Tibial nerve (tissue), 4 donors: Measurements from ENCODE around the gene HTR1A.

Source experiments
- EP300 ChIP-seq, 2 donors: sonication (generic); formaldehyde crosslinking; IDR thresholded peaks; one replicate each; pipeline ENCODE4 v1.6.1; 2017; ENCODE audit warnings: antibody characterized with exemption in 2 of 2, mild to moderate bottlenecking in 1 of 2
- POLR2A ChIP-seq, 2 donors: fragments of 450-650 bp; IDR thresholded peaks; one replicate each; pipeline ENCODE4 v1.6.1; 2017; ENCODE audit warnings: antibody characterized with exemption in 2 of 2, mild to moderate bottlenecking in 2 of 2, moderate library complexity in 2 of 2
- TF ChIP-seq, protein P1 (sequence below), 5 experiments: fragments of 200-600 bp in 3 of 5; fragments of 450-650 bp in 2 of 5; sonication (generic) in 3 of 5; IDR thresholded peaks; one replicate each; pipeline ENCODE4 v1.5.1; 2016 to 2019; ENCODE audit warnings: antibody characterized with exemption in 5 of 5, mild to moderate bottlenecking in 3 of 5, moderate library complexity in 2 of 5

DNA sequence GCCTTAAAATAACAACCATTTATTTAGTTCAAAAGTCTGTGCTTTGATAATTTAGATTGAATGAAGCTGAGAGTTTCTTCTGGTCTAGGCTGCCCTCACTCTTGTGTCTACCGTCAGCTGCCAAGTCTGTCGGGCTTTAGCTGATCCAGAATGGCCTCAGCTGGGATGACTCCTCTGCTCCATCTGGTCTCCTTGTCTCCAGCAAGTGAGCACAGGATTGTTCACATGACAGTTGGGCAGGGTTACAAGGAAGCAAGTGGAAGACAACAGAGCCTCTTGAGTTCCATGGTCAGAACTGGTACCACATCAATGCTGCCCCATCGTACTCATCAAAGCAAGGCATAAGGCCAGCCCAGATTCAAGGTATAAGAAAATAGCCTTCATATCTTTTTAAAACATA is 9.0 kb downstream of the HTR1A start:
- TF ChIP-seq, protein P1, sequence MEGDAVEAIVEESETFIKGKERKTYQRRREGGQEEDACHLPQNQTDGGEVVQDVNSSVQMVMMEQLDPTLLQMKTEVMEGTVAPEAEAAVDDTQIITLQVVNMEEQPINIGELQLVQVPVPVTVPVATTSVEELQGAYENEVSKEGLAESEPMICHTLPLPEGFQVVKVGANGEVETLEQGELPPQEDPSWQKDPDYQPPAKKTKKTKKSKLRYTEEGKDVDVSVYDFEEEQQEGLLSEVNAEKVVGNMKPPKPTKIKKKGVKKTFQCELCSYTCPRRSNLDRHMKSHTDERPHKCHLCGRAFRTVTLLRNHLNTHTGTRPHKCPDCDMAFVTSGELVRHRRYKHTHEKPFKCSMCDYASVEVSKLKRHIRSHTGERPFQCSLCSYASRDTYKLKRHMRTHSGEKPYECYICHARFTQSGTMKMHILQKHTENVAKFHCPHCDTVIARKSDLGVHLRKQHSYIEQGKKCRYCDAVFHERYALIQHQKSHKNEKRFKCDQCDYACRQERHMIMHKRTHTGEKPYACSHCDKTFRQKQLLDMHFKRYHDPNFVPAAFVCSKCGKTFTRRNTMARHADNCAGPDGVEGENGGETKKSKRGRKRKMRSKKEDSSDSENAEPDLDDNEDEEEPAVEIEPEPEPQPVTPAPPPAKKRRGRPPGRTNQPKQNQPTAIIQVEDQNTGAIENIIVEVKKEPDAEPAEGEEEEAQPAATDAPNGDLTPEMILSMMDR (IDR thresholded peaks at IDR 0.05), result no peak
- TF ChIP-seq EP300 (IDR thresholded peaks at IDR 0.05) (no peak), POLR2A (IDR thresholded peaks at IDR 0.05) (no peak)
